Parathyroid adenoma (tissue), 2 donors: ENCODE data around the gene PTTG1IP.

Source experiments
- H2AFZ ChIP-seq: fragments of 300-600 bp; sonication (generic); one replicate; pipeline ENCODE4 v1.7.0; 2017; ENCODE audit warnings: antibody characterized with exemption, mild to moderate bottlenecking
- H3K27ac ChIP-seq: fragments of 300-600 bp; sonication (generic); one replicate; pipeline ENCODE4 v1.7.0; 2017
- H3K27me3 ChIP-seq: fragments of 300-600 bp; sonication (generic); one replicate; pipeline ENCODE4 v1.7.0; 2017; ENCODE audit warnings: low read length; ENCODE audit not compliant: control insufficient read depth, insufficient read depth
- H3K36me3 ChIP-seq: fragments of 300-600 bp; sonication (generic); one replicate; pipeline ENCODE4 v1.7.0; 2017; ENCODE audit warnings: low read length; ENCODE audit not compliant: control insufficient read depth, insufficient read depth
- H3K4me1 ChIP-seq: fragments of 300-600 bp; sonication (generic); one replicate; pipeline ENCODE4 v1.7.0; 2017; ENCODE audit warnings: control low read depth
- H3K4me2 ChIP-seq: fragments of 300-600 bp; sonication (generic); one replicate; pipeline ENCODE4 v1.7.0; 2017; ENCODE audit warnings: low read length
- H3K4me3 ChIP-seq: fragments of 300-600 bp; sonication (generic); one replicate; pipeline ENCODE4 v1.7.0; 2017; ENCODE audit warnings: low read depth, low read length
- H3K79me2 ChIP-seq: fragments of 300-600 bp; sonication (generic); one replicate; pipeline ENCODE4 v1.7.0; 2017; ENCODE audit warnings: control low read depth
- H3K9ac ChIP-seq: fragments of 300-600 bp; sonication (generic); one replicate; pipeline ENCODE4 v1.7.0; 2017; ENCODE audit warnings: mild to moderate bottlenecking
- H3K9me3 ChIP-seq: fragments of 300-600 bp; sonication (generic); one replicate; pipeline ENCODE4 v1.7.0; 2017; ENCODE audit warnings: low read length; ENCODE audit not compliant: control insufficient read depth
- CTCF ChIP-seq: fragments of 300-600 bp; sonication (generic); IDR thresholded peaks from one replicate; pipeline ENCODE4 v1.7.0; 2017; ENCODE audit warnings: antibody characterized with exemption, mild to moderate bottlenecking
- donor health status: primary hyperparathyroidism.

The PTTG1IP gene

GRCh38 chr21:44890338-44890931 is 16.9 kb upstream of the PTTG1IP start:
- no peak overlapping the region for H3K4me3 ChIP-seq
- no peak for TF ChIP-seq CTCF
- no peaks in the 10 kb centered on the region for H3K9me3 ChIP-seq
- no peaks in the 10 kb centered on the region for H3K79me2 ChIP-seq
- no peak overlapping the region for H3K27ac ChIP-seq
- H3K4me2 ChIP-seq = no peak overlapping the region
- no peak overlapping the region for H2AFZ ChIP-seq
- H3K36me3 ChIP-seq = no peaks in the 10 kb centered on the region
- H3K4me1 ChIP-seq = no peaks in the 10 kb centered on the region
- H3K9ac ChIP-seq = no peak overlapping the region
- no peaks in the 10 kb centered on the region for H3K27me3 ChIP-seq

- no peak overlapping the region for H3K4me3 ChIP-seq
- no peaks in the 10 kb centered on the region for H3K4me1 ChIP-seq
- no peaks in the 10 kb centered on the region for H3K36me3 ChIP-seq
These were observed 16.3 kb upstream of the PTTG1IP start for GRCh38 chr21:44889625-44890337.

GRCh38 chr21:44888581-44889550 is 15.4 kb upstream of the PTTG1IP start:
- H3K9ac ChIP-seq = no peak overlapping the region
- H3K4me3 ChIP-seq = no peak overlapping the region
- no peaks in the 10 kb centered on the region for H3K9me3 ChIP-seq
- no peak overlapping the region for H2AFZ ChIP-seq
- no peak for TF ChIP-seq CTCF
- H3K27me3 ChIP-seq = no peaks in the 10 kb centered on the region
- H3K4me2 ChIP-seq = no peak overlapping the region
- H3K36me3 ChIP-seq = no peaks in the 10 kb centered on the region
- H3K79me2 ChIP-seq = no peaks in the 10 kb centered on the region
- no peak overlapping the region for H3K27ac ChIP-seq
- H3K4me1 ChIP-seq = no peaks in the 10 kb centered on the region

More at GRCh38 chr21:44889625-44890337, 16.3 kb upstream of the PTTG1IP start:
- H3K27me3 ChIP-seq = no peaks in the 10 kb centered on the region
- H3K79me2 ChIP-seq = no peaks in the 10 kb centered on the region
- H3K27ac ChIP-seq = no peak overlapping the region
- no peak overlapping the region for H2AFZ ChIP-seq
- no peak overlapping the region for H3K4me2 ChIP-seq
- no peak for TF ChIP-seq CTCF
- no peak overlapping the region for H3K9ac ChIP-seq
- H3K9me3 ChIP-seq = no peaks in the 10 kb centered on the region

- Histone ChIP-seq H2AFZ (no peak overlapping the region), H3K36me3 (no peaks in the 10 kb centered on the region), H3K27me3 (no peaks in the 10 kb centered on the region), H3K79me2 (no peaks in the 10 kb centered on the region), H3K9me3 (no peaks in the 10 kb centered on the region), H3K4me1 (no peaks in the 10 kb centered on the region), H3K9ac (no peak overlapping the region), H3K4me2 (no peak overlapping the region), H3K4me3 (no peak overlapping the region), H3K27ac (no peak overlapping the region)
- no peak for TF ChIP-seq CTCF
These were observed 14.5 kb upstream of the PTTG1IP start for GRCh38 chr21:44887807-44888580.
